ENCODE measurements around the gene PAM.
"Not testable (repeated sequence)": the region's sequence is repeated elsewhere in the genome, so short reads cannot be mapped to it uniquely, and the experiment has no call there.

The PAM gene

DNA sequence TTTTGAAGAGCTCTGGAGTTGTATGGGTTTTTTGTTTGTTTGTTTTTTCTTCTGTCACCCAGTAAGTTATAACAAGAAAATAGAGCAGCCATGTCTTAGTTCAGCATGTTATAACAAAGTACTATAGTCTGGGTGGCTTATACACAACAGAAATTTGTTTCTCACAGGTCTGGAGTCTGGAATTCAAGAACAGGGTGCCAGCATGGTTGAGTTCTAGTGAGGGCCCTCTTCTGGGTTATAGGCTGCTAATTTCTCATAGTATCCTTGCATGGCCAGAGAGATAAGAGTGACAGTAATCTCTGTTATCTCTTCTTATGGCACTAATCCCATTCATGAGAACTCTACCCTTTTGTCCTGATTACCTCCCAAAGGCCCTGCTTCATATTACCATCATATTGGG is 250.2 kb downstream of the PAM start:
- no peak for DNase-seq

DNA sequence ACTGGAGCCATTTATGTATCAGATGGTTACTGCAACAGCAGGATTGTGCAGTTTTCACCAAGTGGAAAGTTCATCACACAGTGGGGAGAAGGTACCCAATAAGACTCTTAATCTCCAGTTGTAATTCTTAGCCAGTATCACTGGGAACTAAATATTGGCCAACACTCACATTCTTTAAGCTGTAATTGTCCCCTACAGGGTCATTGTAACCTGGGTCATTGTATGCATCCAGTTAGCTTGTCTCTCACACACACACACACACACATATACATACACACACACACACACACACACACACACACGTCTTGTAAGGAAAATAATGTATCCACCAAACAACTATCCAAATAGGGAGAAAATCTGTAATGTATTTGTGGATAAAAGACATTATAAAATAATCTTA is 251.8 kb downstream of the PAM start:
- no peak for DNase-seq

DNA sequence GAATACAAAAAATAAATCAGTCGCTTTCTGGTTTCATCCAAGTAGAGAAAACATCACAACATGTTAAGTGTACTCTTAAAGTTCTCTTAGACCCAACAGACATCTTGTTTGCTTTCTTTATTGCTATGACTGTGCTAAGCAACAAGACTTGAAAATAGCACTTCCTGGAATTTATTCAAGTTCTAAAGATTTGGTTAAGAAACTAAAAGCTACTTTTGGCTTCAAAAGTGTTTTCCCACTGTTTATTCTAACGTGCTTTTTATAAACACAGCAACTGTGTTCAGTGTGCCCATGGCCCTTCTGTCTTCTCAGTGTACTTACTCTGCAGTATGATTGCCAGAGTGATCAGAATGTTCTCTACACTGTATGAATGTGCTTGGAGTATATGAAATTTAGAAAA is 255.1 kb downstream of the PAM start:
- DNase-seq: no peak

DNA sequence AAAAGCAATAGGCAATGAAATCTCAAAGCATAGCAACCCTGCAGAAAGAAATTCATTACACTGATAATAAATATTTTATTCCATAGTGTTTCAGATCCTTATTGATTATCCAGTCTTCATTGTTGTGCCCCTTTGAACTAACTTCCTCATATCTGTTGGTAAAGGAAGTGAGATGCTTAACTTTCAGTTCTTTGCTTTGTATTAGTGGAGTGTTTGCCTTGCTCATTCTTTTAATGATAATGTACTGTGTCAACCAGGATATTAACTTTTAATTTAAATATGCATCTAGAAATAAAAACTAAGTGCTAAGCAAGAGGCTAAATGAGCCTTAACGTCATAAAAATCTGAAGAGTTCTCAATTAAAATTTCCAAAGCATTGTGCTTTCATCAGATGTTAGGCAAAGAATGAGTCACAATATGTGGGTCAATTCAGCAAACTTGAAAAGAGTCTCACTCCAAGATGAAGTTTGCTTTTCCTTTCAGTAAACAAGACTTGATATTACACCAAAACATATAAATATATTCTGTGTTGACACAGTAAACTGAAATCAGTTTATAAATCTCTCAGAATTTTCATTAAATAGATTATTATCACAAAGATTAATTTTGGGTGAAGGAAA is 258.9 kb downstream of the PAM start:
- no peak for DNase-seq

DNA sequence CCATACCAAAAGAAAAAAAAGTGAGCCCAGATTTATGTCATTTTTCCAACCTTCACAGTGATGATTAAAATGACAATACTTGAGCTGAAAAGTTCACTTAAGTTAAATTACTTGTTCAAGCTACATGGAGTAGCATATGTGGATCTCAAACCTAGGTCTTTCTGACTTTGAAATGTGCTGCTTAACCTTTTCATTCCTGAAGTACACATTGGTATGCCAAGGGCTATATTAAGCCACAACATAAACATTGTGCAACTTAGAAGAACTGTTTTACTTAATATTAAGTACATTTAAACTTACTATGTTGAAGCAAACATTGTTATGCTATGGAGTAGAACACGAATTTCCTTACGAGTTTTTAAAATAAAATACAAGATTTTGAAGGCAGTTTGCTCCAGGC is 259.9 kb downstream of the PAM start:
- DNase-seq: peak; percentile 17

DNA sequence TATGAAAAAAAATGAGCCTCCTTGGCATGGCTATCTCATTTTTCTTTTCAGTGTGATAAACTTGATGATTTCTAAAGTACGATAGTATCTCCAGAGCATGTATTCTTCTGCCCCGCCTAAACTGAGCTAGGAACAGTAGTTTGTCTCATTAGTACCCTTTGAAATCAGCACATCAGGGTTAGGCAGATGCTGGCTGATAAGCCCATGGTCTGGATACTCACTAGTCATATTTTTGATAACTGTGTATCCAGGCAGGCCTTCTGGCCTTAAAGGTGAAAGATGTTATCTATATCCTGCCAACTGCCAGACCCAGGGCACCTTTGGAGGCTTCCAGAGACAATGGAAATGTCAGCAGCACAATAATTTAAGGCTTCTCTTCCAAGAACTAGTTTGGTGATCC is 261.1 kb downstream of the PAM start:
- no peak for DNase-seq

DNA sequence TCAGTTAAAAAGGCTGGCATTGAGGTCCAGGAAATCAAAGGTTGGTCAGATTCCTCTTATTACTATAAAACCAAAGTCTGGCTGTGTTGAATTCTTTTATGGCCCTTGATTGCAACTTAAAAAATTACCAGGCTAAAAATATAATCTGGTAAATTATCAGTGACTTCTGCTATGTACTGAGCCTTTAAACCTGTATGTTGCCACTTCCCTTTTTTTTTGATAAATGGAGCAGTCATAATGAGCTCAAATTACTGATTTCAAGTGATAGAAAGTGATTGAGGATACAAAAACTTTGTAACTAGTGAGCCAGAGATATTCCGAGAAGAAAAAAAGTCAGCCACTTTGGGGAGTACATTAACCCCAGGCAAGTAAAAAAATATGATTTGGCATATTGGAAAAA is 264.7 kb downstream of the PAM start:
- DNase-seq: no peak

DNA sequence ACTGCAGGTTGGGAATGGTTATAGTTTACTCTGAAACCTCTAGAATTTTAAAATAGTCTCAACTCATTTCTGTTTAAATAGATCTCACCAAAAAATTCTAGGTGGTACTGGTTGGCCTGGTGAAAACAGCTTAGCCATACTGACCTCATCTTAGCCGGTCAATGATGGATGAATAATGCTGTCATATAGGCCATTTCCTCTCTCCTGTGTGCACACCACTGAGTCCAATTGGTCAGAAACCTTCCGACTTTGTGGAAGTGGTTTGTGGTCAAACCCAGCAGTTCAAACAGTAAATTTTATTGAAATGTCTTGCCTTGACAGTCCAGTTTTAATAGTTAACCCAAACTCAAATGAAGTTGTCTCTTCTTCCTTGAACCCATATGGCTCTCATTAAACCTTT is 266.2 kb downstream of the PAM start:
- peak; percentile 47 for DNase-seq

DNA sequence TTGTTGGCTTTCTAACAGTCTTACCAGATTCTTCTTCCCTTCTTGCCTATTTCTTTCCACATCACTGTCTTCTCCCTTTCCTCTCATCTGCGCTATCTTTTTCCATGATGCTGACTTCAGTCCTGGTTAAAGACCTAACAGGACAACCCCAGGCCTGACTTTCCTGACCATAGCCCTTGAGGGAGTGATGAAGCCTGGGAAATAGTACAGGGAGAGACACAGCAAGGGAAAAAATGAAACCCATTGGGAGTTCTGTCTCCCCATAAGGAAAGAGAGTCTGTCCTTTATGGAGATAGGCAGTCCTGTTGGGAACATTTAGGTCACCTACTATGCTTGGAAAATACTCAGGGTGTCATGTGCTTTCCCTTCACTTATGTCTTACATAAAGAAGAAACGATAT is 272.2 kb downstream of the PAM start:
- DNase-seq: no peak

DNA sequence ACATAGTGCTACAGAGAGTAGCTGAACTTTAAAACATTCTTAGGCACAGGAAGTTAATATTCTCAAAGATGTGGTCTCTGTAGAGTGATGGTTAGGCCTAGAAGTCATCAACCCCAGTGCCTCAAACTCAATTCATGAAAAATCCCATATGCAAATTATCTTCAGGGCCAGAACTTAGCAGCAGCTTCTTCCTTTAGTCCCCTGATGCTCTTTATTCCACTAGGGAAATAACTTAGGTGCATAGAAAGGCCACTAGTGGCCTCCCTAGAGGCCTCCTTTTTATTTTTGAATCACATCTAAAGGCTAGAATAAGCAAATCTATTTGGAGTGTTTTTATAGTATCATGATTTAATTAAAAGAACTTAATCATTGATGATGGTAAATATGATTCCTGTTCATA is 276.5 kb downstream of the PAM start:
- no peak for DNase-seq

DNA sequence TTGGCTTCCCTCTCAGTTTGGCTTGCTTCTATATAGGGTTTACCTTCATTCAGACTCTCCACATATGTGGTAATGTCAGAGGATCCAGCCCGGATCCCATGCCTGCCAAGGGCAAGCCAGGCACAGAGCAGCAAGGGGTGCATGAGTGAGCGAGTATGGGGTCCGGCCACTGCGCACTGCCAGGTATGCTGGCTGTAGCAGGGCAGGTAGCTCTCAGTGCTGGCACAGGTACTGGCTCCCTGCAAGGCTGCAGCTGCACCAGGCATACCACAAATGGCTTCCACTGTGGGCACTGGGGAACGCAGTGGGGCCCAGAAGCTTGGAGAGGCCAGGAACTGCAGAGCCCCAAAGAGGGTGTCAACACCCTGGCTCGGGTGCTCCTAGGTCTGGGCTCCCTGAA is 278.6 kb downstream of the PAM start:
- DNase-seq: no peak

DNA sequence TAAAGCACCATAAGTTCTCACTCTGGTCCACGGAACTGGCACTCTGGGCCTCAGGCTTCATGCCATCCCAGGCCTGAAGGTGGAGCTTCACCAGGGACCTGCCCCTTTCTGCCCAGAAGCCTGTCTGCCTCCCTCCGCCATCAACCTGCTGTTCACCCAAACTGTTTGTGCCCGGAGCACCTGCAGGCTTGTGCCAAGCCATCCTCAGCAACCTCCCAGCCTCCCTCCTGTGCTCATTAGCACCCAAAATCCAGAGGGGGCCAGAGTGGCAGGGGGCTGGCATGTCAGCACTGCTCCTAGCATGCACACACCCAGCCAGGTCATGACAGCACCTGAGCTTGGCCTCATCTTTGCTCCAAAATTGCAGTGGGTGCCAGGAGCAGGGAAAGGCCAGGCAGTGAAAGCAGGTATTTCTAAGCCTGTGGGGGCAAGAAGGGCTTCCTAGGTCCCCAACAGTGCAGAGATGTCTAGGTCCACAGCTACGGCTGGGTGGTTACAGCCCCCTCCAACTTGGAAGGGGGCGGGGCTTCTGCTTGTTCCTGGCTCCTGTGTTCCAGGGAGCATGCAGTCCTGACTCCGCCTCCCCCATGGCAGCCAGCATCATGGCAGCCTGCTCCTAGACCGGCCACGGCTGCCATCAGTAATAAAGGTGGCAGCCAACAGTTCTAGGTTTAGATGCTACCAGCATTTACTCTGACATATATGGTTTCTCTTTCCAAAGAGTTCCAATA is 279.7 kb downstream of the PAM start:
- DNase-seq: no peak

DNA sequence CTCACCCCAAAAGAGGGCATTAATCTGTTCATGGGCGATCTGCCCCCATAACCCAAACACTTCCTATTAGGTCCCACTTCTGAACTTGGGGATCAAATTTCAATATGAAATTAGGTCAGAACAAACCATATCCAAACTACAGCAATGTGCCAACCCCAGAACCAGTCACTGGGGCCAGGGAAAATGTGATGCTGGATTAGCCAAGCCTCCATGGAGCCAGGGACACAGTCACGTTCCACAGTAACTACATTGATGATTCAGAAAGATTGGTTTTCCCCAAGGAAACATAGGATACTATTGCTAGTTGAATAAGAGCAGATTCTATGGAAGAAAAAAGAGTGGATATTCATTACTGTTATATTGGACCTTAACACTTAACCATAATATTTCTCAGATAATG is 280.6 kb downstream of the PAM start:
- no peak for DNase-seq

DNA sequence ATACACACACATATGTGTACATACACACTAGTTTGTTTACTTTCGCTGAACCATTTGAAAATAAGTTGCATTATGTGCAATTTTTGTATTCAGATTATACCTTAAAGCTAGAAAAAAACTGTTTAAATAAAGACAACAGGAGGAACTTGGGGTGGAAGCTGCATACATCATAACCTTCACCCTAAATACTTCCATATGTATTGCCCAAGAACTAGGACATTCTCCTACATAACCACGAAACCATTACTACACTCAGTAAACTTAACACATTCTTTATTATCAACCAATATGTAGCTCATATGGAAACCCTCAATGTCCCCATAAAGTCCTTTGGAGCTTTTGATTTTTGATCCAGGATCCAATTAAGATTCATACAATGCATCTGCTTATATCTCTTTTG is 281.5 kb downstream of the PAM start:
- DNase-seq: peak; percentile 16

DNA sequence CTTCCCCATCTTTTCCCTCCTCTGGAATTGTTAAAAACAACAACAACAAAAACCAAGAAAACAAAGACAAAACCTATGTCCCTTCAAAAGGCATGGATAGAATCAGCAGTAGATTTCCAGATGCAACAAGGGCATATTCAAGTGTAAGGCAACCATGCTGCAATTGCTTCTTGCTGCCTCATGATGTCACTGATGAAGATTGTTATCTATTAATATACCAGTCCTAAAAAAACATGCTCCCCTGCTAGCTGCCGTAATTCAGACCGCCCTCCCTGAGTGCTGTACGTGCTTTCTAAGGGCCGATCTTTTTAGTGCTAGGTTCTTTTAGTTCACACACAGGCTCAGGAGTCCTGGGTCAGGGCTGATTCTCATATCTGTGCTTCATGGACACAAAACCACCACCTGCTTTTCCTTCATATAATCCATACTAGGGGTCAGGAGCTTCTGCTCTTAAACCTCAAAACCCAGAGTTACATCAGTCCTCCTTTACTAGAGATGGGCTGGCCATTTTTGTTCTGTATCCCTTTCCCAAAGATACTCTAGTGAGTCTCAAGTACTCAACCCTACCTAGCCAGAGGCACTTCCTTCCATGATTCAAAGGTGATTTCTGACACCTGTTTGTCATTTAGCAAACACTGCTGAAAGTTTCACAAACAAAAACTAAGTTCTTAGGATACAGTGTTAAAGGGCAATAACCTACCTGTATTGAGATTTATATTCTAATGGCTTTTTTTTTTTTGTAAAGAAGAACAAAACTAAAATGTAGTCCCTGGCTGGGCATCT is 282.8 kb downstream of the PAM start:
- no peak for DNase-seq

DNA sequence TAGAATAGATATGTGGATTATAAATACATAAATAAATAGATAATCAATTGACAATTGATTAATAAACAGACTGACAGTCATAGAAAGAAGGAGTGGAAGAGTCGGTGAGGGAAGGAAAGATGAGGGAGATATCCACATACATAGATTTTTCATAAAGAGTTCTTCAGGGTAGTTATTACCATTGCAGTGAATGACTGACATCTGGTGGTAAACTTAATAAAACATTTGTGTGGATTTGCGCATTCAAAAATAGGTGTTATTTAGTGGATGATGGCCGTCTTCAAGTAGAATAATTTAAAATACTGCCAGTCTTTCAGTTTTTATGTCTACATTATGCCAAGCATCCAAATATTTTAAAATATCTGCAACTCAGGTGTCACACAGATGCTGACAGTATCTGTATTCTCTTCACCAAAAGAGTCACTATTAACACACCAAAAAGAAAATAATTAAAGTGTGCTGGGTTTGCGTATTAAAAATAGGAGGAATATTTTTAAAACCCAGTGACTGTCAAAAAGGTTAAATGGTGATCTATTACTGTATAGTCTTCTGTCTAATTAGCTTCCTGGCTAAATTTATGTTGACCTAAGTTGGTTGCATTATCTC is 286.1 kb downstream of the PAM start:
- peak; percentile 50 for DNase-seq

DNA sequence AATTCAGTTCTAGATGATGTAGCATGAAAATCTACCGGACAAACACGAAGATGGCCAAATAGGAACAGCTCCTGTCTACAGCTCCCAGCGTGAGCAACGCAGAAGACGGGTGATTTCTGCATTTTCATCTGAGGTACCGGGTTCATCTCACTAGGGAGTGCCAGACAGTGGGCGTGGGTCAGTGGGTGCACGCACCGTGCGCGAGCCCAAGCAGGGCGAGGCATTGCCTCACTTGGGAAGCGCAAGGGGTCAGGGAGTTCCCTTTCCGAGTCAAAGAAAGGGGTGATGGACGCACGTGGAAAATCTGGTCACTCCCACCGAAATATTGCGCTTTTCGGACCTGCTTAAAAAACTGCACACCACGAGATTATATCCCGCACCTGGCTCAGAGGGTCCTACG is 291.6 kb downstream of the PAM start:
- DNase-seq: not testable (repeated sequence)

DNA sequence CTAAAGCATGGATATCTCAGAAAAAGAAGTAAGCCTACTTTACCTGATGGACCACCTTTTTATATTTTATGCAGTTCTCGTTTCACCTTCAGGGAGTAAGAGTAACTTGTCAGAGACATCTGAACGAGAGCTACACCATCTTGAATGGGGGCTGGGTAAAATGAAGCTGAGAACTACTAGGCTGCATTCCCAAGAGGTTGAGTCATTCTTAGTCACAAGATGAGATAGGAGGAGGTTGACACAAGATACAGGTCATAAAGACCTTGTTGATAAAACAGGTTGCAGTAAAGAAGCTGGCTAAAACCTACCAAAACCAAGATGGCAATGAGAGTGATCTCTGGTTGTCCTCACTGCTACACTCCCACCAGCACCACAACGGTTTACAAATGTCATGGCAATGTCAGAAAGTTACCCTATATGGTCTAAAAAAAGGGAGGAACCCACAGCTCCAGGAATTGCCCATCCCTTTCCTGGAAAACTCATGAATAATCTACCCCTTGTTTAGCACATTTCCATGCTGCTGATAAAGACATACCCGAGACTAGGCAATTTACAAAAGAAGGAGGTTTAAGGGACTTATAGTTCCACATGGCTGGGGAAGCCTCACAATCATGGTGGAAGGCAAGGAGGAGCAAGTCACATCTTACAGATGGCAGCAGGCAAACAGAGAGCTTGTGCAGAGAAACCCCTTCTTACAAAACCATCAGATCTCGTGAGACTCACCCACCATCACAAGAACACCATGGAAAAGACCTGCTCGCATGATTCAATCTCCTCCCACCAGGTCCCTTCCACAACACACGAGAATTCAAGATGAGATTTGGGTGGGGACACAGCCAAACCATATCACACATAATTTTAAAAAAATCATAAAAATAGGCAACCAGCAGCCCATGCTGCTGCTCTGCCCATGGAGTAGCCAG is 302.4 kb downstream of the PAM start:
- peak; percentile 27 for DNase-seq

DNA sequence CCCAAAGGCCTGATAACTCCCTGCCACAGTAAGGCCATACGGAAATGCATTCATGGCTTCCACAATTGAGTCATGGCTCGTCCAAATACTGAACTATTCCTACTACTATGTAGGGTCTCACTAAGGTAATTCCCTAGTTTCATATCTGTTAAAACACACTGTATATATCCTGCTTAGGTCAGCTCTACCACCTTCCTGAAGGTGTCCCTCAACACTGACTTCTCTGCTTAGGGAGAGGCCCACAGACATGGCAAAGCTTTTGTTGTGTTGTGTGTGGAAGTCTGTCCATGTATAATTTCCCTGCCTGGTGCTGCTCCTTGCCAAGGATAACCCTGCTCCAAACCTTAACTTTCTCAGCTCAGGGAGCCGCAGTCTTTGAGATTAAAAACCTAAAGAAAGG is 304.4 kb downstream of the PAM start:
- no peak for DNase-seq

DNA sequence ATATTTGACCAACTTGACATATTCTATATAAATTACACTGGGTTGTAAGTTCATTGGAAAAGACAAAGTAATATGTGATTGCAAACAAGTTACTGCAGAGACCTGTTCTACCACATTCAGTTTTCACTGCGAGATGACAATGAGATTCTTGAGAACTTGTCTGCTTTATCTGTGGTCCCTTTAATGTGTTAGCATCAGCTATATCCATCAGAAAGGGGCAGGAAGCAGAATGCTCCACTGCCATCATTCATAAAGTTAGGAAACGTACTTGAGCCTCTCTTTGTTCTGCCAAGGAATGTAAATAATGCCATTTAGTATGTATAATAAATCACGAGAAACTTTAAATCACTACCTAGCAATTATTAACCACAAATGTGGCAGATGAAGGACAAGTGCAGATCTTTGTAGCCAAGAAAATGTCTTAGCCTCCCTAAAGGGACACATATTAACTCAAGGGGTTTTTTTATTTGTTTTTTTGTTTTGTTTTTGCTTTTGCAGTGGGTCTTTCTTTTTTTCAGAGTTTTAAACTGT is 305.4 kb downstream of the PAM start:
- no peak for DNase-seq

DNA sequence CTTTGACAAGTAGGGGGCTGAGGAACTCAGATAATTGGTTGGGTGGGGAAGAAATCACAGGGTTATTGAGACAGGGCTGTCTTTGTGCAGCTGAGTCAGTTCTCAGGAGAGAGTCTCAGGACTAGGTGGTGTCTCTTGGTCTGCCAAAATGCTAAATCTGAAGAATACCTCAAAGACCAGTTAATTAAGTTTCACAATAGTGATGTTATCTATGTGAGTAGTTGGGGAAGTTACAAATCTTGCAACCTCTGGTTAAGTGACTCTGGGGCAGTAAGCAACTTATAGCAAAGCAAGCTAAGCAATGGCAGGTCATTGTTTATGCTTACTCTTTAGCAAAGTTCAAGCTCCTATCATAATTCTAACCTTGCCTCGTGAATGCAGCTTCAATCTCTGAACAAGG is 311.2 kb downstream of the PAM start:
- no peak for DNase-seq

DNA sequence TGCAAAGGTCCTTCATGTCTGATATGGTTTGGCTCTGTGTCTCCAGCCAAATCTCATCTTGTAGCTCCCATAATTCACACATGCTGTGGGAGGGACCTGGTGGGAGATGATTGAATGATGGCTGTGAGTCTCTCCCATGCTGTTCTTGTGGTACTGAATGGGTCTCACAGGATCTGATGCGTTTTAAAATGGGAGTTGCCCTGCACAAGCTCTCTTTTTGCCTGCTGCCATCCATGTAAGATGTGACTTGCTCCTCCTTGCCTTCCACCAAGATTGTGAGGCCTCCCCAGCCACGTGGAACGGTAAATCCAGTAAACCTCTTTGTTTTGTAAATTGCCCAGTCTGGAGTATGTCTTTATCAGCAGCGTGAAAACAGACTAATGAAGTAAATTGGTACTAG is 318.4 kb downstream of the PAM start:
- DNase-seq: not testable (repeated sequence)

Data from fibroblast of skin of right biceps (primary cell).